NOMO-1 (cell line): Measurements from ENCODE around the gene MNX1.

Source experiments
- DNase-seq, 2 experiments: peaks; one replicate each; lab custom pipeline; 2025; ENCODE audit not compliant: unreplicated experiment in 2 of 2; lab: John Stamatoyannopoulos, UW

Gene MNX1

DNA sequence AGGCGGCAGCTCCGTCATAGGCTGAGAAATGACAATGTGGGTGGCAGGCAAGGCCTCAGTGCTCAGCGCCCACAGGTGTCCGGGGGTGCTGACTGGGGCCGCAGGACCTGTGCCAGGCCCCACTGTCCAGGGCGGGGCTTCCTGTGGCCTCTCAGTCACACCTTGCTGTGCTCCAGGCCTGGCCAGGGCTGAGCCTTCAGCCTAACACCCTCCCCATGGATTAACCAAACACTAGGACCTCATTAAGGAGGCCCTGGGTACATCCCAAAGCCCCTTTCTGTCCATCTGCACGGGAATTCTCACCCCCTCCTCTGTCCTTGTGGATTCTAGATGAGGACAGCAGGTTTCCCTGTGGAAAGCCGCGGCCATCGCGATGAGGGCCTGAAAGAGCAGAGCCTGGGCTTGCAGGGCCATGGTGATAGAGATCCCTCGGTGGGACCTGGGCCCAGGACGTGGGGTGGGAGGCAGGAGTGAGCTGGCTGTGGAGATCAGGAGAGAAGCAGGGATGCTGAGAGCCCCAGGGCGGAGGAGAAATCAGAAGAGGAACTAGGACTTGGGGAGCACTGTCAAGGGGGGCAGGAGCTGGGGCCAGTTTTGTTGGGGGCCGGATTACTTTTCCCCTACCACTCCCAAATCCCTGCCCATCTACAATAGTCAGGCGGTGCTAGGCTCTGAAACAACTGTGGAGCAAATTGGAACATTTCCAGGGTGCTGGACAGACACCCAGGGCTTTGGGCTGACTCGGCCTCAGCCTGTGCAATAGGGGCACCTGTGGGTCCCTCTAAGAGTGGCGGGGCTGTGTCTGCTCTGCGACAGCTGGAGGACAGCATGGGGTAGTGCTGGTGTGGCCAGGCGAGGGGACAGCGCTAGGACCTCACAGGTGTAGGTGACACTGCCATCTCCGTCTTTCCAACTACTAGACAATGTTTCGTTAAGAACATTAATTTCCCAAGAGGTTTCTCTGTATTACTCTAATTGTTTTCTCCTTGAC, 23.3 kb upstream of the MNX1 start:
- DNase-seq: no peak

GRCh38 chr7:157032644-157033482, 22.4 kb upstream of the MNX1 start:
- no peak for DNase-seq

- no peak for DNase-seq
Observed at GRCh38 chr7:157032128-157032527, 21.7 kb upstream of the MNX1 start.

DNA sequence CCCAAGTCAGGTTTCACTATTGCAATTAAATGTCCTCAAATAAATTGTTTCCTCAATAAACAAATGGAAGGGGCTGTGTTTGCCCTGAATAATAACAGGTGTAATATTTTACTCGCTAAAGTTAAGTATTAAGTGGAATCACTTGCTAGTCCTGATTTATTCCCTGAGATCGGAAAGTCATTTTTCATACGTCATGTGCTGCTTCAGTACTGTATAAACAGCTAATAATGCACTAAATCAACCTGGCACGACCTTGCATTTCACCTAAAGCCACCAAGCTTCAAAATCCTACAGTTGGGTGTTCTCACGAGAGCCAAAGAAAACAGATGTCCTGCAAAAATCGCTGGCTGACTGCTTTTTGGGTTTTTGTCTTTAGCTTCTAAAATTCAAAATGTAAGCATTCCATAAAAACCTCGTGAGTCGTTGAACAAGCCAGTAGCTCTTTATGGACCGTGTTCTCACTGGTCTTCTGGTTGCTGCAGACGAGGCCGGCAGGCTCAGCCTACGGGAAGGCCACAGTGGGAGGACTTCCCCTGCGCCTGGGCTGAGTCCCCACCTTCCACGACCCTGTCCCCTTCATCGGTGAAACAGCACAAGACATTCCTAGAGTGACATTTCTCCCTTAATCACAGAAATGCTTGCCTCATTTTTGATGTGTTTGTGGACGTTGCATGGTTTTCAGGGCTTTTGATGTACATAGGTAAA, 17.9 kb upstream of the MNX1 start:
- DNase-seq: no peak

GRCh38 chr7:157027568-157028198, 17.2 kb upstream of the MNX1 start:
- no peak for DNase-seq

DNA sequence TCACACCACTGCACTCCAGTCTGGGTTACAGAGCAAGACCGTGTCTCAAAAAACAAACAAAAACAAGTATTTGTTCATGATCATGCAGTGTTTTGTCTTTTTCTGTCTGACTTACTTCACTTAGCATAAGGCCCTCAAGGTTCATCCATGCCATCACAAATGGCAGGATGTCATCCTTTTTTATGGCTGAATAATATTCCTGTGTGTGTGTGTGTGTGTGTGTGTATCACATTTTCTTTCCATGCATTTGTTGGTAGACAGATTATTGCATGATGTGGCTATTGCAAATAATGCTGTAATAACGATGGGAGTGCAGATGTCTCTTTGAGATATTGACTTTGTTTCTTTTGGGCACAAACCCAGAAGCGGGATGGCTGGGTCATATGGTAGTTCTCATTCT, 14.3 kb upstream of the MNX1 start:
- no peak for DNase-seq

GRCh38 chr7:157023589-157023905, 13.1 kb upstream of the MNX1 start:
- no peak for DNase-seq

- no peak for DNase-seq
Observed at GRCh38 chr7:157022681-157023588, 12.5 kb upstream of the MNX1 start.

DNA sequence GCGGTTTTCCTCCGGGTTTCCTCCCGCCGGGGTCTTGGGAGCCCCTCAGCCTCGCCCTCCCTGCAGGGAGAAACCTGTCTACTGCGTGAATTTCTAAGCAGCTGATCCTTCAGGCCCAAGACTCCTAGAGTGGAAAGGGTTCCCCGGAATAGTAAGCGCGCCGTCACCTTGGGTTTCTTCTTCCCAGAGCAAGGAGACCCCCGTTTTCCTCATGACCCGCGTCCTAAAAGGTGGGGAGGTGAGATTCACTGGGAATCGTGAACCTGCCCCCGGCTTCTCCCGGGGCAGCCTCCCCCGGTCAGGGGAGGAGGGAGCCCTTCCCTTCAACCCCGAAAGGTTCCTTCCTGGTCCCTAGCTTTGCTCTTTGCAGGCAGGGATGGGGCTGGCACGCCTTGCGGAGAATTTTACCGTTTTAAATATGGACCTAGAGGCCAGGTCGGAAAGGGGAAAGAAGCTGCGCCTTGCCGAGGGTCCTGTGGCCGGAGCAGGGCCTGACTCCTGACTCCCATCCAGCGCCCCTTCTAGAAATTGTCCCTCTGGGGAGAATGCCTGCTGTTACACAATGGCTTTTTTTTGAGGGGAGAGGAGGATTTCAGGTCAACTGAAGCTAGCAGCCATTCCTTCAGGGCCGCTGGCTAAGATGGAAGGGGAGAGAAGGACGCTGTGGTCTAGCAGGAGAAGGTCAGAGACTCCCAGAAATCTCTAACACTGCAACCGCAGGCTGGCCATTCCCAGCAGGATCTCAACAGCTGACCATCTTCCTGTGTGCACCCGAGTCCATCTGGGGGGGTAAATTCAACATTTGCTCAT, 11.6 kb upstream of the MNX1 start:
- no peak for DNase-seq

GRCh38 chr7:157021071-157021870, 10.8 kb upstream of the MNX1 start:
- DNase-seq: no peak

DNA sequence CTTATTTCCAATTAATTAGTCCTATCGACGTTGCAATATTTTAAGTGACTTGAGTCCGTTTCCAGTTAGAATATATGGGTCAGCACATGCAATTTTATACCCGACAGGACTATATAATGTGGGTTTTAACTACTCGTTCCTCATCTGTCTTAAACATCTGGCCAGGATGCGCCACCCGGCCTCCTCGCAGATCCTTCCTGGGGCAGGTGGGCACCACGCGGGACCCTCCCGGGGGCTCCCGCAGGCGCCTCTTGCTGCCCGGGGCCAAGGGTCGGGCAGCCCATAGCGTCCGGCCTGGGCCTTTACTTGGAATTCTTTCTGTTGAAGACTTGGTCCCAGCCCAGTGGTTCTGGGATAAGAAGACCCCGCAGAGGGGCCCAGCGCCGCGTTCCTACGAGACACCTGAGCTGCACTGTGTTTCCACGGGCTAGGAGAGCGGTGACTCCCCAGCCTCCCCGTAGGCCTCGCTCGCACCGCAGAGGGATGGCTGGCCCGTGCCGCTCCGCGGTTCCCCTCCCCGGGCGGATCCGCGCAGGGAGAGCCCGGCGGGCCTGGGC, 10.1 kb upstream of the MNX1 start:
- DNase-seq: no peak

DNA sequence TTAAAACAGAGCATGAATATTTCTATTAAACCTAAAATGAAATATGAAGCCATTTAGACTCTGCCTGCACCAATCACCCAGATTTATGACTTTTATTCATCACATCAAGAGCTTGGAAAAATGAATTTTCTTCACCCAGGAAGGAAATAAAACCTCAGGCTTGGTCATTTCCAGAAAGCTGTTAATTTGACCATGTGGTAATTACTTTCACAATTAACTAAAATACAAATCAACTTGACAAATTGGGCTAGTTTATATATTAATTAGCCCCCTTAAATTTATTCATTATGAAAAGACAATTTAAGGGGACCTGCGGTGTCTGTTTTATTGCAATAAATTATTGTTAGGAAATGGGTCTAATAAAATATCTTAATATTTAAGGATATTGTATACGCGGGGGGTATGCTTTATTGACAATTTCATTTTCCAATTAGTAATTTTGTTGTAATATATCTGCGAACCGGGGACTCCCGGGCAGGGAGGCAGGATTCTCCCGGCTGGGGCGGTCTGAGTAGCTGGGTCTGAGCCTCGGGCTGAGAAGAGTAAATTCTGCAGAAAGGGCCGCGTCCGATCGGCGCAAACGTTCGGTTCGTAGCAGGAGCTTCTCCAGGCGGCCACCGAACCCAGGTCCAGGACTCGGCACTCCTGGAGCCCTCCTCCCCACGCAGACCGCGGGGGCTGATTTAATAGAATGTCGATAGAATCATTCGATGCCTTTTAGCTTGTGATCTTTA, 9.4 kb upstream of the MNX1 start:
- DNase-seq: no peak

DNA sequence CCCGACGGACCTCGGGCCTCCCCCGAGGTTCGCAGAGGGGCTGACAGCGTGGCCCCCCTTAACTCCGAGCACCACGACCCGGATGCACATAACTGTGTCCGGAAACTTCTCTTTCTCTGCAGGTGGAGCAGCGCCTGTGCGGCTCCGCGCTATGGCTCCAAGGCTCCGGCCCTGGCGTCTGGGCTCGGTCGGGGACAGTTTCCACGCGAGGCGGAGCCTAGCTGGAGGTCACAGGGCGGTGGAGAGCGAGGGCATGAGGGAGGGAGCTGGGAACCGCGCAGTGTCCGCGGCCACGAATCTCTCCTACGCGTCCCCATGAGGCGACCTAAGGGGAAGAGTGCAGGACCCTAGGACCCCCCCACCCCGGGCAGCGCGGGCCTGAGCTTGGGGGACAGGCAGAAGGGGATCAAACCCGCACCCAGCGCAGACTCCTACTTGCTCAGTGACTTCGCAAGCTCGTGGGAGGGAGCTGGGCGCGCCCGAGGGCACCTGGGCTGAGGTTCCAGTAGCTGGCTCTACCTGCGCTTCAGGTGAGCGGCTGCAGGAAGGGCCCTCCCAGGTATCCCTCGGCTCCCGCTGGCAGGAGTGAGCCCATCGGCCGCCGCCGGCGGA, 8.6 kb upstream of the MNX1 start:
- no peak for DNase-seq

DNA sequence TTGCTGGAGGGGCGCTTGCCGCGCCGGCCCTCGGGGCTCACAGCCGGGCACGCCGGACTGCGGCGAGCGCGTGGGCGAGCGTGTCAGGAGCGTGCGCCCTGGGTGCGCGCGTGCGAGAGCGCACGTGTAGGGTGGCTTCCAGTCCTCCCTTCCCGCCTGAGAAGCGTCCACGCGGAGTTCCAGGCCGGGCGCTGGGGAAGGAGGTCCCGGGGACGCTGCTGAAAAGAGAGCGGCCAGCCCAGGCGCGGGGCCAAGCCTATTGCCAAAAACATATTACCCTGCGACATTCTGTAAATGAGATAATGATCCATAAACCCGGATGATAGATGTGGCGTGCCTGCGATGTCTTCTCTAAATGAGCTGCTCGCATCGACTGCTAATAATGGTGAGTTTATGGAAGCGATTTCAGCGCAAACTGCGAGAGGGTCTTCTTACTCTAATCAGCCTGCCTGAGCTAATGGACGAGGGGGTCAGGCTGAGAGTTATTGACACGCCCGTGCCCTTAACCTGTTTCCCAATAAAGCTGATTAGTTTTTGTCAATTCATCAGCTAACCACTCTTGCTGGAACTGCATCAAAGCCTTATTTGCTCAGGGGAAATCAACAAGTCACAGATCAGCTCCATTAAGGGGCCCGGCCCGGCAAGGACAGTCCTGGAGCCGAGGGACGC, 8.0 kb upstream of the MNX1 start:
- DNase-seq: no peak

- no peak for DNase-seq
Observed at GRCh38 chr7:157017603-157018327, 7.3 kb upstream of the MNX1 start.

GRCh38 chr7:157017149-157017548, 6.7 kb upstream of the MNX1 start:
- no peak for DNase-seq
